NT2/D1 (cell line): ENCODE results near the gene TSN.
"Not testable (repeated sequence)": the region's sequence is repeated elsewhere in the genome, so short reads cannot be mapped to it uniquely, and the experiment has no call there.

Source experiments
- DNase-seq: peaks from one replicate; pipeline ENCODE4 v3.0.0-alpha.2; 2011; ENCODE audit warnings: low read depth, low spot score
- H3K27me3 ChIP-seq: 2 replicates; pipeline ENCODE4 v1.6.0; 2011; ENCODE audit warnings: mild to moderate bottlenecking; ENCODE audit not compliant: insufficient read length, insufficient read depth
- H3K36me3 ChIP-seq: 2 replicates; pipeline ENCODE4 v1.6.1; 2011; ENCODE audit warnings: mild to moderate bottlenecking, low read length, mixed read lengths; ENCODE audit not compliant: insufficient read depth, insufficient read length
- H3K4me1 ChIP-seq: 2 replicates; pipeline ENCODE4 v1.5.1; 2011; ENCODE audit not compliant: insufficient read depth, insufficient read length
- H3K4me3 ChIP-seq: 2 replicates; pipeline ENCODE4 v1.5.1; 2011; ENCODE audit warnings: low read depth; ENCODE audit not compliant: insufficient read length
- H3K9ac ChIP-seq: 2 replicates; pipeline ENCODE4 v1.6.0; 2011; ENCODE audit warnings: low read depth; ENCODE audit not compliant: insufficient read length
- H3K9me3 ChIP-seq: 2 replicates; pipeline ENCODE4 v1.5.1; 2011; ENCODE audit warnings: mild to moderate bottlenecking, low read length; ENCODE audit not compliant: insufficient read depth
- SUZ12 ChIP-seq: IDR thresholded peaks from 2 replicates; pipeline ENCODE4 v1.6.1; 2011; ENCODE audit not compliant: insufficient read length, insufficient read depth; ENCODE audit errors: extremely low read depth
- YY1 ChIP-seq: IDR thresholded peaks from 2 replicates; pipeline ENCODE4 v1.6.1; 2011; ENCODE audit not compliant: insufficient read length, insufficient read depth
- ZNF274 ChIP-seq: IDR thresholded peaks from 2 replicates; pipeline ENCODE4 v1.6.1; 2011; ENCODE audit warnings: mild to moderate bottlenecking, low read depth, low read length

The TSN gene

GRCh38 chr2:121815216-121815615 lies 59.8 kb downstream of the TSN start:
- Histone ChIP-seq H3K4me1 (peaks cover 3% of the 10 kb centered on the region), H3K9ac (no peak overlapping the region), H3K27me3 (no peaks in the 10 kb centered on the region), H3K4me3 (no peak overlapping the region), H3K9me3 (peaks cover 20% of the 10 kb centered on the region; the same call in 1 of the 2 replicates), H3K36me3 (no peaks in the 10 kb centered on the region)
- TF ChIP-seq SUZ12 (no peak), ZNF274 (no peak), YY1 (no peak)
- no peak for DNase-seq

- H3K9ac ChIP-seq, result no peak overlapping the region
- H3K9me3 ChIP-seq, result peaks cover 18% of the 10 kb centered on the region; the same call in 1 of the 2 replicates
- TF ChIP-seq YY1 (no peak), SUZ12 (no peak), ZNF274 (no peak)
- no peak overlapping the region for H3K4me3 ChIP-seq
- no peak for DNase-seq
- peaks cover 3% of the 10 kb centered on the region for H3K4me1 ChIP-seq
- H3K36me3 ChIP-seq, result no peaks in the 10 kb centered on the region
- no peaks in the 10 kb centered on the region for H3K27me3 ChIP-seq
Measured at GRCh38 chr2:121816797-121817196, 61.3 kb downstream of the TSN start.

GRCh38 chr2:121817304-121817703 lies 61.9 kb downstream of the TSN start:
- peaks cover 16% of the 10 kb centered on the region; the same call in 1 of the 2 replicates for H3K9me3 ChIP-seq
- H3K36me3 ChIP-seq, H3K9ac ChIP-seq, H3K4me3 ChIP-seq, H3K4me1 ChIP-seq, H3K27me3 ChIP-seq, DNase-seq: not testable (repeated sequence)
